ENCODE measurements around the gene GLT8D1.

GRCh38 chr3:52663098-52663497, 42.5 kb downstream of the GLT8D1 start:
- TF ChIP-seq YY1 (IDR thresholded peaks at IDR 0.05) (no peak), CTCF (IDR thresholded peaks at IDR 0.05; ENCODE audit: low read depth, low read length, missing input control) (no peak), MAX (IDR thresholded peaks at IDR 0.05) (no peak), REST (IDR thresholded peaks at IDR 0.05) (no peak), GABPA (IDR thresholded peaks at IDR 0.05 in 1 of 2, conservative IDR thresholded peaks at IDR 0.05 in 1 of 2) (no peak)

All from liver (tissue), 3 donors.